22Rv1 (cell line): Measurements from ENCODE around the gene RHOB.

Source experiments
- ZFX ChIP-seq: fragments of 450-650 bp; IDR thresholded peaks from 2 replicates; pipeline ENCODE4 v1.6.1; 2017; ENCODE audit warnings: antibody characterized with exemption, borderline replicate concordance
- TF ChIP-seq, protein P1 (sequence below): fragments of 450-650 bp; IDR thresholded peaks from 2 replicates; pipeline ENCODE4 v1.5.1; 2017; ENCODE audit warnings: mild to moderate bottlenecking

- TF ChIP-seq, protein P1, sequence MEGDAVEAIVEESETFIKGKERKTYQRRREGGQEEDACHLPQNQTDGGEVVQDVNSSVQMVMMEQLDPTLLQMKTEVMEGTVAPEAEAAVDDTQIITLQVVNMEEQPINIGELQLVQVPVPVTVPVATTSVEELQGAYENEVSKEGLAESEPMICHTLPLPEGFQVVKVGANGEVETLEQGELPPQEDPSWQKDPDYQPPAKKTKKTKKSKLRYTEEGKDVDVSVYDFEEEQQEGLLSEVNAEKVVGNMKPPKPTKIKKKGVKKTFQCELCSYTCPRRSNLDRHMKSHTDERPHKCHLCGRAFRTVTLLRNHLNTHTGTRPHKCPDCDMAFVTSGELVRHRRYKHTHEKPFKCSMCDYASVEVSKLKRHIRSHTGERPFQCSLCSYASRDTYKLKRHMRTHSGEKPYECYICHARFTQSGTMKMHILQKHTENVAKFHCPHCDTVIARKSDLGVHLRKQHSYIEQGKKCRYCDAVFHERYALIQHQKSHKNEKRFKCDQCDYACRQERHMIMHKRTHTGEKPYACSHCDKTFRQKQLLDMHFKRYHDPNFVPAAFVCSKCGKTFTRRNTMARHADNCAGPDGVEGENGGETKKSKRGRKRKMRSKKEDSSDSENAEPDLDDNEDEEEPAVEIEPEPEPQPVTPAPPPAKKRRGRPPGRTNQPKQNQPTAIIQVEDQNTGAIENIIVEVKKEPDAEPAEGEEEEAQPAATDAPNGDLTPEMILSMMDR: no peak
- TF ChIP-seq ZFX: no peak
These were observed 11.1 kb downstream of the RHOB start for GRCh38 chr2:20457661-20458630.
